ENCODE data around the gene UBALD1. TPM values are rescaled to one million over a fixed set of nuclear protein-coding genes. Genes with fewer than 3 reads are reported as not detected.

UBALD1 gene
- total RNA-seq, 1 donor from 2014 or later, result 54.6 TPM

- Mint-ChIP-seq H3K4me3 (ENCODE audit: unreplicated experiment) (peak overlapping the region; percentile 49), H3K4me1 (ENCODE audit: low read depth, unreplicated experiment) (peaks cover 5% of the 10 kb centered on the region), H3K27me3 (ENCODE audit: unreplicated experiment) (peaks cover 8% of the 10 kb centered on the region), H3K9me3 (ENCODE audit: unreplicated experiment) (peaks cover 6% of the 10 kb centered on the region), H3K36me3 (ENCODE audit: unreplicated experiment) (no peaks in the 10 kb centered on the region), H3K27ac (ENCODE audit: unreplicated experiment) (peak overlapping the region; percentile 98)
- no peak for DNase-seq
- no peak for TF ChIP-seq CTCF (IDR thresholded peaks at IDR 0.05; ENCODE audit: partially characterized antibody, unreplicated experiment)
These were observed 3.2 kb upstream of the UBALD1 start for GRCh38 chr16:4617880-4618279.

- no peaks in the 10 kb centered on the region for H3K36me3 Mint-ChIP-seq (ENCODE audit: unreplicated experiment)
- peak; percentile 98 for DNase-seq
- peaks cover 6% of the 10 kb centered on the region for H3K9me3 Mint-ChIP-seq (ENCODE audit: unreplicated experiment)
- peaks cover 10% of the 10 kb centered on the region for H3K27me3 Mint-ChIP-seq (ENCODE audit: unreplicated experiment)
- peaks cover 8% of the 10 kb centered on the region for H3K4me1 Mint-ChIP-seq (ENCODE audit: low read depth, unreplicated experiment)
- H3K27ac Mint-ChIP-seq (ENCODE audit: unreplicated experiment), result peak overlapping the region; percentile 98
- peak overlapping the region; percentile 93 for H3K4me3 Mint-ChIP-seq (ENCODE audit: unreplicated experiment)
- no peak for TF ChIP-seq CTCF (IDR thresholded peaks at IDR 0.05; ENCODE audit: partially characterized antibody, unreplicated experiment)
These were observed 1.5 kb upstream of the UBALD1 start for GRCh38 chr16:4616047-4616811.

GRCh38 chr16:4615384-4616046 is 827 bp upstream of the UBALD1 start:
- Mint-ChIP-seq H3K9me3 (ENCODE audit: unreplicated experiment) (peaks cover 5% of the 10 kb centered on the region), H3K4me3 (ENCODE audit: unreplicated experiment) (peak overlapping the region; percentile 80), H3K27ac (ENCODE audit: unreplicated experiment) (peak overlapping the region; percentile 92), H3K27me3 (ENCODE audit: unreplicated experiment) (peaks cover 10% of the 10 kb centered on the region), H3K4me1 (ENCODE audit: low read depth, unreplicated experiment) (peaks cover 8% of the 10 kb centered on the region), H3K36me3 (ENCODE audit: unreplicated experiment) (no peaks in the 10 kb centered on the region)
- no peak for TF ChIP-seq CTCF (IDR thresholded peaks at IDR 0.05; ENCODE audit: partially characterized antibody, unreplicated experiment)
- DNase-seq, result no peak

GRCh38 chr16:4613636-4614570 is 785 bp downstream of the UBALD1 start:
- Mint-ChIP-seq H3K4me3 (ENCODE audit: unreplicated experiment) (peak overlapping the region; percentile 82), H3K27ac (ENCODE audit: unreplicated experiment) (no peak overlapping the region), H3K27me3 (ENCODE audit: unreplicated experiment) (peaks cover 10% of the 10 kb centered on the region), H3K9me3 (ENCODE audit: unreplicated experiment) (peaks cover 4% of the 10 kb centered on the region), H3K4me1 (ENCODE audit: low read depth, unreplicated experiment) (peaks cover 8% of the 10 kb centered on the region), H3K36me3 (ENCODE audit: unreplicated experiment) (no peaks in the 10 kb centered on the region)
- no peak for TF ChIP-seq CTCF (IDR thresholded peaks at IDR 0.05; ENCODE audit: partially characterized antibody, unreplicated experiment)
- DNase-seq, result peak; percentile 73

All from glutamatergic neuron (in vitro differentiated cells).